Activated T-cell treated with anti-CD3 and anti-CD28 coated beads, Interleukin-2, amount 50 U/mL, for 24 hours (primary cell): Measurements from ENCODE around the gene C9orf72.
"Not testable (repeated sequence)": the region's sequence is repeated elsewhere in the genome, so short reads cannot be mapped to it uniquely, and the experiment has no call there.

Experiments used
- DNase-seq: peaks from one replicate; pipeline ENCODE4 v3.0.0-alpha.2; 2020
- H3K27ac Mint-ChIP-seq: 2 replicates; pipeline ENCODE4 v1.8.0; 2020; ENCODE audit warnings: mild to moderate bottlenecking, mixed read lengths
- H3K27me3 Mint-ChIP-seq: 2 replicates; pipeline ENCODE4 v1.8.0; 2020; ENCODE audit warnings: mixed read lengths
- H3K36me3 Mint-ChIP-seq: 2 replicates; pipeline ENCODE4 v1.8.0; 2020; ENCODE audit warnings: low read depth, mixed read lengths
- H3K4me1 Mint-ChIP-seq: 2 replicates; pipeline ENCODE4 v1.8.0; 2020; ENCODE audit warnings: low read depth, mixed read lengths
- H3K4me3 Mint-ChIP-seq: 2 replicates; pipeline ENCODE4 v1.8.0; 2020; ENCODE audit warnings: mild to moderate bottlenecking, moderate library complexity, mixed read lengths
- H3K9me3 Mint-ChIP-seq: 2 replicates; pipeline ENCODE4 v1.8.0; 2020; ENCODE audit warnings: mixed read lengths

Gene C9orf72

DNA sequence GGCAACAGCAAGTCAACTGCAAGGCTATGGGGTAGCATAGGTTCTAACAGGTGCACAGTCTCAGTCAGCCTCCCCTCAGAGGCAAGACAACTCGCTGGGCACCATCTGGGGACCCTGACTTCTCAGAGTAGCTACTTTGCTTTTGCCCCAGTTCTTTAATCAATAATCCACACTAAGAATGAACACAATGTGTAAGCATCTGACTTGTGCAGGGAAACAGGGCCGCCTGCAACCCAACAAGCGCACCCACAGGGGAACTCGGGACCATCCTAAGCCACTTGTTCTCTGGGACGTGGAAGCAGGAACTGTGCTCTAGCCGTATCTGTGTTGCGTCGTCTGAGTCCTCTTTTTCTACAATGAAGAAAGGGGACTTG is 45.6 kb downstream of the C9orf72 start:
- H3K9me3 Mint-ChIP-seq, result no peaks in the 10 kb centered on the region
- peaks cover 21% of the 10 kb centered on the region for H3K4me1 Mint-ChIP-seq
- H3K27me3 Mint-ChIP-seq, result peaks cover 20% of the 10 kb centered on the region
- DNase-seq, result no peak
- H3K27ac Mint-ChIP-seq, result no peak overlapping the region
- no peaks in the 10 kb centered on the region for H3K36me3 Mint-ChIP-seq
- H3K4me3 Mint-ChIP-seq, result peak overlapping the region; percentile 85

DNA sequence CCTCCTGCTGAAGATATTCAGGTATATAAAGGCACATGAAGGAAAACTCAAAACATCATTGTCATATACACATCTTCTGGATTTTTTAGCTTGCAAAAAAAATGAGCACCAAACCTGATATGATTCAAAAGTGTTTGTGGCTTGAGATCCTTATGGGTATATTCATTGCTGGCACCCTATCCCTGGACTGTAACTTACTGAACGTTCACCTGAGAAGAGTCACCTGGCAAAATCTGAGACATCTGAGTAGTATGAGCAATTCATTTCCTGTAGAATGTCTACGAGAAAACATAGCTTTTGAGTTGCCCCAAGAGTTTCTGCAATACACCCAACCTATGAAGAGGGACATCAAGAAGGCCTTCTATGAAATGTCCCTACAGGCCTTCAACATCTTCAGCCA is 49.0 kb downstream of the C9orf72 start, which contains the start of gene IFNK:
IFNK (plus strand) TSS at position 55 of the 400 bp plus-strand sequence; CDS start at position 102, 47 bp downstream.
- Mint-ChIP-seq H3K36me3 (no peaks in the 10 kb centered on the region), H3K27ac (no peak within 1 kb of the TSS), H3K4me1 (peaks cover 18% of the 10 kb centered on the region), H3K27me3 (peaks cover 20% of the 10 kb centered on the region), H3K4me3 (no peak within 1 kb of the TSS), H3K9me3 (no peaks in the 10 kb centered on the region)
- DNase-seq, result no peak

DNA sequence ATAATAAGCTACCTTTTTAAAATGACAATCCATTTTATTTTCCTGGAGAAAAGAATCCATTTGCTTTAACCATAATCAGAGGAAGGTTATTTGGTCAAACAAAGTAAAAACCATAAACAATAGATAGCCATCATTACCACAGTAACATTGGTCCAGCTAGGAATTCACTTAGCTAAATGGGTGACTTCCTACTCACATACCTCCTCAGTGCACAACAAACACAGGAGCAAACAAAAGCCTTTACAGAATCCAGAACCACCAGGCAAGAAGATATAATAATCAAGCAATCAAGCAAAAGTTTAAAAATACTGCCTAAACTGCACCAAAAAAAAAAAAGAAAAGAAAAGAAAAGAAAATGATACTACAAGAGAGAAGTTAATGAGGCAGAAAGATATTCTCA is 50.1 kb downstream of the C9orf72 start:
- H3K27me3 Mint-ChIP-seq, result peaks cover 18% of the 10 kb centered on the region
- no peak for DNase-seq
- H3K4me3 Mint-ChIP-seq, result no peak overlapping the region
- H3K27ac Mint-ChIP-seq, result no peak overlapping the region
- no peaks in the 10 kb centered on the region for H3K36me3 Mint-ChIP-seq
- no peaks in the 10 kb centered on the region for H3K9me3 Mint-ChIP-seq
- peaks cover 11% of the 10 kb centered on the region for H3K4me1 Mint-ChIP-seq

DNA sequence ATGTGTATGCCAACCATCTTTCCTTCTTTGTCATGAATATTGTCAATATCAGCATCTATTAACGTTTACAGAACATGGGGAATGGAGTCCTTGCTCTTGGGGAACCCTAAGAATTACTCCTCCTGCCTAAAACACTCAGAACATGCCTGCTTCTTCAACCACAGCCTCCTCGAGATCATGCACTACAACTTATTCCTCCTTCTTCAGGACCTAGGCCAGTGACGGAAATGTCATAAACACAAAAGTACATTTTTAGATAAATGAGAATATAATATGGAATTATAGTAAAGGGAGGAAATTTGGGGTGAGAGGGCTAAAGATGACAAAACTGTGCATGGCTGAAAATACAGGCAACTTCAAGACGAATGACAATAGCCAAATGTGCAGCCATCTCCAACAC is 52.3 kb downstream of the C9orf72 start:
- Mint-ChIP-seq H3K36me3 (no peaks in the 10 kb centered on the region), H3K4me1 (peaks cover 5% of the 10 kb centered on the region), H3K4me3 (no peak overlapping the region), H3K27me3 (no peaks in the 10 kb centered on the region), H3K9me3 (no peaks in the 10 kb centered on the region), H3K27ac (no peak overlapping the region)
- DNase-seq, result no peak

DNA sequence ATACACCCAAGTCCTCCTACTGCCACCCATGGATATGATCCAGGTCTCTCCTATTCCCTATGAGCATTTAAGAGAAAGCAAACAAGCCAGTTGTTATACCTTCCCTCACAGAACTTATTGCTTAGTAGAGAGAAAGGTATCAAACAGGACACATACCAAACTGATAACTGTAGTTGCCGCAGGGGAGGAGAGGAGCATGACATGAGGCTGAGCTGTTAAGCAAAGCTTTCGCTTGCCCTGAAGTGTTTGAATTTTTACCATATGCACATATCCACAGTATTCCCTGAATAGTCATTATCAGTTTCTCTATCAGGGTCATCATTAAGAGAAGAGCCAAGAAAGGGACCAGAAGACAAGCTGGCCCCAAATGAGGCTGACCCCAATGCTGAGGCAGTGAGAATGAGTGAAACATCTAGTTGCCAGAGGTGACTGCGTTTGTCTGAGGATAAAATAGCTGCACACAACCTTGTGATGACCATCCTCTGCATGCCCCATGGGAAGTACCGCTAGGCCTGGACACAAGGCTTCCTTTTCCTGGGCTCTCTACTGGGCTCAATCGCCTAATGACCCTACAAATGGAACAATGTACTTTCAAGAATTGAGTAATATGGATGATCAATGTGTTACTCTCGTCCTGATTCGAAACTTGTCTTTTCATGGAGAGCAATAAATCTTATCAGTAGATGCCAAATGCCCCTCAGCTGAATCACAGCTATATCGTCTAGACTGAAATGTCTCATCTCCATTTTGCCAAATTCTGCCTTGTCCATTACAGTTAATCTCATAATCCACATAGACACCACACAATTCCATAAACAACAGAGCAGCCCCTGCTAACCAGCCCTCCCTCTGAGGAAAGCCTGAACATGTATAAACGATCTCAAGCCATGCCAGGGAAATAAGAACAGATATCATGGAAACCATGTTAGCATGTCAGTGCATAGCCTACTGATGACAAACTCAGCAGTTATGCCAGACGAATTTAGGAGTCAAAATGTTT is 53.5 kb downstream of the C9orf72 start:
- no peak for DNase-seq
- Mint-ChIP-seq H3K9me3 (no peaks in the 10 kb centered on the region), H3K36me3 (no peaks in the 10 kb centered on the region)

DNA sequence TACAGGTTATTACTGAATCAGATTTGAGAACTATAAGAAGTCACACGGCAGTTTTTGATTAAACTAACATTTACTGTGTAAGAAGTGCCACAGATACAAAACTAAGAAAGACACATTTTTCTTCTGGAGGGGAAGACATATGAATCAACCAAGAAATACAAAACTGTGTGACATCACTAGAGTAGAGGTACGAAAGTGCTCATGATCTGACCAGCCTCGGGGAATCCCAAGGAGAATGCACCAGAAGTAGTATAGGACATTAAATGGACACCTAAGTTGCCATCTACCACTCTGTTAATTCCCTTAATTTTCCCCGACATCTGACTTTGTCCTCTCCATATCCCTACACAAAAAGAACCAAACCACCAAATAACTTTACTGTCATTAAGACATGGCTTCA is 54.5 kb downstream of the C9orf72 start:
- DNase-seq, result no peak
- H3K27me3 Mint-ChIP-seq, result no peaks in the 10 kb centered on the region
- H3K4me3 Mint-ChIP-seq, result no peak overlapping the region
- no peaks in the 10 kb centered on the region for H3K4me1 Mint-ChIP-seq
- no peaks in the 10 kb centered on the region for H3K36me3 Mint-ChIP-seq
- H3K27ac Mint-ChIP-seq, result no peak overlapping the region
- no peaks in the 10 kb centered on the region for H3K9me3 Mint-ChIP-seq

More for the DNA sequence above, 53.5 kb downstream of the C9orf72 start:
- no peak overlapping the region for H3K4me3 Mint-ChIP-seq
- H3K4me1 Mint-ChIP-seq, result peaks cover 5% of the 10 kb centered on the region
- no peak overlapping the region for H3K27ac Mint-ChIP-seq
- H3K27me3 Mint-ChIP-seq, result no peaks in the 10 kb centered on the region

DNA sequence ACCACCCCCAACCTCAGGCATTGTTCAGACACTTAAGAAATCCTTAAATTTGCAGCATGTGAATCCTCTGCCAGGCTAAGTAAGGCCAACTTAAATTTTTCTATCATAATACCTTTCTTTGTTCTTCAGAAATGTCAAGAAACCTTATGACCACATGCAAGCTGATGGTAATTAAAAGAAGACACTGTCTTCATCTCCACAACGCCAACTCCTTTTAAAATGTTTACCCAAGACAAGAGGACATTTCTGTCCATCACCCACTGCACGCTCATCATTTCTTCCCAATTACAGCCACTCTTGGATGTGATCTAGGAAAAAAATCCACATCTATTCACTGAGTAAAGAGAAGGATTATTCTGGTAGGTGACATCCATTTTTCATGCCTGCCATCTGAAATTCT is 55.3 kb downstream of the C9orf72 start:
- H3K4me1 Mint-ChIP-seq, result no peaks in the 10 kb centered on the region
- H3K36me3 Mint-ChIP-seq, result no peaks in the 10 kb centered on the region
- no peak for DNase-seq
- no peak overlapping the region for H3K27ac Mint-ChIP-seq
- H3K4me3 Mint-ChIP-seq, result no peak overlapping the region
- H3K9me3 Mint-ChIP-seq, result no peaks in the 10 kb centered on the region
- H3K27me3 Mint-ChIP-seq, result no peaks in the 10 kb centered on the region

DNA sequence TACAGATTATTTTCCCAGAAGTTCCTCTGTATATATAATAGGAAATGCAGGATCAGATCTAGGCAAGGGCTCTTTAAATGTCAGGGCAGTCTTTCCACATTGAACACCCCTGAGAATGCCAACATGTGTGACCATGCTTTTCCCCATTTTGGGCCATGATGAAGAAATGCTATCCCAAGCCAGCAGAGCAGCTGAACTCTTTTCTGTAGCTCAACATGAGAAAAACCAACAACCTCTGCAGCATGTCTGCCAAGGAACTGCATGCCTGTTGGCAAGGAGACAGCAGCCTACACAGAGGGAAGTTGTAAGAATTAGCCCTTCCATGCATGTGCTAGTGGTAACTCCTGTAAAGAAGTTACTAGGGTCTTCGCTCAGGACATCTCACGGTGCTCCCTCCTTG is 58.7 kb downstream of the C9orf72 start:
- no peak for DNase-seq
- Mint-ChIP-seq H3K9me3 (no peaks in the 10 kb centered on the region), H3K27me3 (no peaks in the 10 kb centered on the region), H3K4me3 (no peak overlapping the region), H3K4me1 (no peaks in the 10 kb centered on the region), H3K36me3 (no peaks in the 10 kb centered on the region), H3K27ac (no peak overlapping the region)

DNA sequence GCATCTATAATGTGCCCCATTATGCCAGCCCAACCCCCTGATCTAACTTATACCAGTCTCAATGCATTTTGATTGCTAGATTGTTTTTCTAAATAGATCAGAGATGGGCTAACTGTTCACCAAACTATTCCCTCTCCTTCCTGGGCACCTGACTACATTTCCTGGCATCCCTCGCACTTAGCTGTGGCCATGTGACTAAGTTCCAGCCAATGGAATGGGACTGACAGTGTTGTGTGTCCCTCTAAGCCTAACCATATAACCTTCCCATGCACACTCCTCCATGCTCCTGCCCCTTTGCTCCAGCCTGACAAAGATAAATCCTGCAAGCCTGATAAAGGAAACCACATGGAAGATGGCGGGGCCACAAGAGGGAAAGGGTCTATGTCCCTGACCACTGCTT is 61.5 kb downstream of the C9orf72 start:
- Mint-ChIP-seq H3K27ac (no peak overlapping the region), H3K9me3 (no peaks in the 10 kb centered on the region), H3K4me3 (no peak overlapping the region), H3K27me3 (no peaks in the 10 kb centered on the region), H3K36me3 (no peaks in the 10 kb centered on the region), H3K4me1 (peaks cover 3% of the 10 kb centered on the region)
- no peak for DNase-seq

DNA sequence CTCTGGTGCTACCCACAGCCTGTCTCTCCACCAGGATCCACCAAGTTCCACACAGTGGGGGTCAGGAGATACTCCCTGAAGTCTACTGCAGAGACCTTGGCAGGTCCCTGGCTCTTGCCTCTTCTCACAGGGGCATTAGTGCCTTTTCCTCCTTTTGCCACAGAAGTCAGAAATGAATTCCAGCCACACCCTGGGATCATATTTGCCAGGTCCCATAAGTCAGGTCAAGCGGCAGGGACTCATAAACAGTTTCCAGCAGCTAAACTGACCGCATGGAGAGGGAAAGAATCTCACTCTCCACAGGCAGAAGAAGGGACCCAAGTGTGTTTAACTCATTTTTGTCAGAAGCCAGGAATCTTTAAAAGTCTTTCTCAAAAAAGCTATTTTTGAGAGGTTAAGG is 62.5 kb downstream of the C9orf72 start:
- no peak for DNase-seq
- Mint-ChIP-seq H3K27me3 (no peaks in the 10 kb centered on the region), H3K4me3 (no peak overlapping the region), H3K27ac (no peak overlapping the region), H3K36me3 (no peaks in the 10 kb centered on the region), H3K9me3 (no peaks in the 10 kb centered on the region), H3K4me1 (peaks cover 8% of the 10 kb centered on the region)

DNA sequence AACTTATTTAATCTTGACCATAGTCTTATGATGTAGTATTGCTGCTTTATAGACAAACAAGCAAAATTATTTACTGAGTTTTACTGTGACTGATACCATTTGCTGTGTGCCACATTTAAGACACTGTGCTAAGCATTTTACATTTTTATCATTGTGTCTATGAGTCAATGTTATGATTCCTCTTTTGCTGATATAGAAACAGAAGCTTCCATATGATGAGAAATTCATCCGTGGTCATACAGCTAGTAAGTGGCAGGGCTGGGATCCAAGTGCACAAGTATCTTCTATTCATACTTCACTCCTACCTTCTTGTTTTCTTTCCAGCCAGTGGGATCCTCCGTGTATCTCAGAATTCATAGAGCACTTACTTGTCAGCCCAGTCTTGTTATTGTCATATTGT is 66.3 kb downstream of the C9orf72 start:
- Mint-ChIP-seq H3K27me3 (no peaks in the 10 kb centered on the region), H3K4me1 (peaks cover 23% of the 10 kb centered on the region)

DNA sequence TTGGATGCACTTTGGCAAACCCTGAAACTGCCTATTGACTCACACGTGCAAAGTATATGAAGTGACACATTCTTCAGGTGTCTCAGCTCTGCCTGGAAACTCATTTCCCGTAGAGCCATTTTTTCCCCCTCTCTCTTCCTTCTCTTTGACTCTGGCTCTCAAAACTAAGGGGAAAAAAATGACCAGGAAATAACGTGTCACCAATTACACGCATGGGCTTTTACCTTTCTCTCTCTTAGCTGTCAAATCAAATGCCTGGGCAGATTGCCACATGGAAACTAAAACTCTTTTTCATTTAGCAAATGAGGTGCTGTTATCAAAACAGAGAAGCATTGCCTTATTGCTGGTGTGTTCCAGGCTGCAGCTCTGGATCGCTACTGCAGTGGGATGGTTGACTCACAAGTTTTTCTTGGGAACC is 67.5 kb downstream of the C9orf72 start:
- Mint-ChIP-seq H3K27ac (peak overlapping the region; percentile 44), H3K9me3 (no peaks in the 10 kb centered on the region), H3K4me1 (peaks cover 28% of the 10 kb centered on the region), H3K27me3 (peaks cover 6% of the 10 kb centered on the region), H3K4me3 (no peak overlapping the region), H3K36me3 (no peaks in the 10 kb centered on the region)
- DNase-seq, result no peak

More for the DNA sequence above, 66.3 kb downstream of the C9orf72 start:
- Mint-ChIP-seq H3K27ac (no peak overlapping the region), H3K9me3 (no peaks in the 10 kb centered on the region), H3K4me3 (no peak overlapping the region), H3K36me3 (no peaks in the 10 kb centered on the region)
- DNase-seq, result no peak

DNA sequence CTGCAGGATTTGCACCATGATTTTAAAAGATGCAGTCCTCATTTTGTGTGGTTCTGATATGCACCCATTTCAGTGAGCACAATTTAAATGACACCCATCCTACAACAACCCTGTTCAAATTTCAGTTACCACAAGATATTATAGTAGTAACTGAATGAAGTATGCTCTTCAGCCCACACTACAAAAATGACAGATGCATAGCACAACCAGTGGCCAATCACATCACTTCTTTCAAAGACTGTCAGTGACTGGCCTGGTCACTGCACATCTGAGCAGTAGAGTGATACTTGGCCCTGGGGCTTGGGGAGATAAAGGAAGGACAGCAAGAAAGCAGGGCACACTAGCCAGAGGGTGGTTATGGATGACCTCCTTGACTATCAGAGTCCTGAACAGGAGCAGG is 69.0 kb downstream of the C9orf72 start:
- DNase-seq, result no peak
- Mint-ChIP-seq H3K27me3 (peaks cover 6% of the 10 kb centered on the region), H3K36me3 (no peaks in the 10 kb centered on the region), H3K9me3 (no peaks in the 10 kb centered on the region), H3K27ac (no peak overlapping the region), H3K4me3 (no peak overlapping the region), H3K4me1 (peaks cover 40% of the 10 kb centered on the region)

DNA sequence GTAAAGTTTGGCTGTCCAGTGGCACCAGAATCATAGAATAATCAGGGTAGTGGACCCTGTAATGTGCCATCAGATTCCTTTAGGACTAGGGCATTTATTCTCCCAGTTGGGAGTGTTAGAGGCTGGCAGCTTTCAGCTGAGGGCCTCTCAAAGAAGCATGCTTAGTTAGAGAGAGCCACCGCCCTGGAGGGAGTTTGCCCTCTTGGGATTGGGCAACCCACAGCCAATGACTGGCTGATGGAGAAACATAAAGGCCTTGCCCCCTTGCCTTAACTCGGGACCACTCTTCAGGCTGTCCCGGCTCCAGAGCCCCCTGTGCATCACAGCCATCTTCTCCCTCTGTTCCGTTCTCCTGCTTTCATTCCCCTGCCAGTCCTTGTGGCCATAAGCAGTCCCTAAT is 69.7 kb downstream of the C9orf72 start:
- no peak overlapping the region for H3K27ac Mint-ChIP-seq
- peaks cover 42% of the 10 kb centered on the region for H3K4me1 Mint-ChIP-seq
- H3K36me3 Mint-ChIP-seq, result no peaks in the 10 kb centered on the region
- DNase-seq, result no peak
- no peaks in the 10 kb centered on the region for H3K9me3 Mint-ChIP-seq
- H3K4me3 Mint-ChIP-seq, result no peak overlapping the region
- H3K27me3 Mint-ChIP-seq, result peaks cover 6% of the 10 kb centered on the region

DNA sequence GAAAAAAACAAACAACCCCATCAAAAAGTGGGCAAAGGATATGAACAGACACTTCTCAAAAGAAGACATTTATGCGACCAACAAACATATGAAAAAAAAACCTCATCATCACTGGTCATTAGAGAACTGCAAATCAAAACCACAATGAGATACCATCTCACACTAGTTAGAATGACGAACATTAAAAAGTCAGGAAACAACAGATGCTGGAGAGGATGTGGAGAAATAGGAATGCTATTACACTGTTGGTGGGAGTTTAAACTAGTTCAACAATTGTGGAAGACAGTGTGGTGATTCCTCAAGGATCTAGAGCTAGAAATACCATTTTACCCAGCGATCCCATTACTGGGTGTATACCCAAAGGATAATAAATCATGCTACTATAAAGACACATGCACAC is 72.4 kb downstream of the C9orf72 start:
- H3K36me3 Mint-ChIP-seq, H3K4me3 Mint-ChIP-seq, DNase-seq, H3K9me3 Mint-ChIP-seq, H3K27me3 Mint-ChIP-seq: not testable (repeated sequence)
- peak overlapping the region; percentile 57 for H3K27ac Mint-ChIP-seq
- peaks cover 35% of the 10 kb centered on the region for H3K4me1 Mint-ChIP-seq
